HG03565 (cell line): Measurements from ENCODE around the gene EMP2.
A peak's percentile ranks its signal among the peaks of the same experiment; 100 is the strongest.
"Not testable (repeated sequence)": the region's sequence is repeated elsewhere in the genome, so short reads cannot be mapped to it uniquely, and the experiment has no call there.

ENCODE experiments used
- ATAC-seq: cut with Tn5 transposase; IDR thresholded peaks from one replicate; pipeline ENCODE4 v1.9.1; 2021; ENCODE audit warnings: mild to moderate bottlenecking, moderate library complexity; ENCODE audit not compliant: unreplicated experiment

Gene EMP2

DNA sequence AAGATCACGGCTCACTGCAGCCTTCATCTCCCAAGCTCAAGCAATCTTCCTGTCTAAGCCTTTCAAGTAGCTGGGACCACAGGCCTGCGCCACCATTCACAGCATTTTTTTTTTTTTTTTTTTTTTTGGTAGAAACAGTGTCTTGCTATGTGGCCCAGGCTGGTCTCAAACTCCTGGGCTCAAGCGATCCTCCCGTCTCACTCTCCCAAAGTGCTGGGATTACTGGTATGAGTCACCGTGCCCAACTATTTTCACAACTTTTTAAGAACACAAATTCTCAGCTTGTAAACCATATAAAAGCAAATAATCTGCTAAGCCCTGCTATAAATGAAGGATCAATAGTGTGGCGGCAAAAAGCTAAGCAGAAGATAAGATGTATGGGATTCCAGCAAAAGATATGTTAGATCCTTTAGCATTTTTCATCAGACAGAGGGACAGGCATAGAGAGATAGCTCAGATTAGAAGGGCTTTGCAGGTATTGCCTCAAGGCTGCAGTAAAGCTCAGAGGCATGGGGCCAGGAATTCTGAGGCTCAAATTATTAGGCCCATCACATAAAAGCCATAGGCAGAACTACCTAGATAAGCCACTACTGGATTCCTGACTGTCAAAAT is 55.1 kb downstream of the EMP2 start:
- no peak for ATAC-seq

DNA sequence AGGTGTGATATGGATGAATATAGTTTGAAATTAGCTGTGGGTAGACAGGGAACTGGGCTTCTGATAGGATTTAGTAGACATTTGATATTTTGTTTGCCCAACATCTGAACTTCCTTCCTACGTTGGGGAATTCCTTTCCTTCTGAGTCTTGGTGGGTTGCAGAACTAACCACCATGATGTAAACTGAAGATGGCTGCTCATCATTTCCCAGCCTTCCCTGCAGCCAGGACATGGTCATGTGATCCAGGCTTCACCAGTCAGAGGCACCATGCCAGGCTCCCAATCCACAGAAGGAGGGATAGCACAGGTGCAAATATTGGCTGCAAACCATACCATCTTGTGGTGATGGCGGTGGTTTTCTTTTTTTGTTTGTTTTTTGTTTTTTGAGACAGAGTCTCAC is 57.4 kb downstream of the EMP2 start:
- ATAC-seq, result no peak

DNA sequence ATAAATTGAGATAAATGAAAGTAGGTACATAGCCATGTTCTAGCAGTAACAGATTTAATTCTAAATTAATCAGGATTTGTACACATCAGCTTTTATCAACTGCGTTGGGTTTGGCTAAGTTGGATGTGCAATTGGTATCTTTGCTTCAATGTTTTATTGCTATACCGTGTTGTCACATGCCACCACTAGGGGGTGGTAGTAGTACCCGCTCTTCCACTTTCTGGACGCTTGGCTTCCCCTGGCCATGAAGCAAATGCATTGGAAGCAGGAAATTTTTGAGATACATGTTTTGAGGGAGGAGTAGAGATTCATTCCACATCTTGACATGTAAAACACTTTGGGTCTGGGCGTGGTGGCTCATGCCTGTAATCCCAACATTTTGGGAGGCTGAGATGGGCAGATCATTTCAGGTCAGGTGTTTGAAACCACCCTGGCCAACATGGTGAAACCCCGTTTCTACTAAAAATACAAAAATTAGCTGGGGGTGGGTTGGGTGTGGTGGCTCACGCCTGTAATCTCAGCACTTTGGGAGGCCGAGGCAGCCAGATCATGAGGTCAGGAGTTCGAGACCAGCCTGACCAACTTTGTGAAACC is 58.6 kb downstream of the EMP2 start:
- peak; percentile 51 for ATAC-seq

DNA sequence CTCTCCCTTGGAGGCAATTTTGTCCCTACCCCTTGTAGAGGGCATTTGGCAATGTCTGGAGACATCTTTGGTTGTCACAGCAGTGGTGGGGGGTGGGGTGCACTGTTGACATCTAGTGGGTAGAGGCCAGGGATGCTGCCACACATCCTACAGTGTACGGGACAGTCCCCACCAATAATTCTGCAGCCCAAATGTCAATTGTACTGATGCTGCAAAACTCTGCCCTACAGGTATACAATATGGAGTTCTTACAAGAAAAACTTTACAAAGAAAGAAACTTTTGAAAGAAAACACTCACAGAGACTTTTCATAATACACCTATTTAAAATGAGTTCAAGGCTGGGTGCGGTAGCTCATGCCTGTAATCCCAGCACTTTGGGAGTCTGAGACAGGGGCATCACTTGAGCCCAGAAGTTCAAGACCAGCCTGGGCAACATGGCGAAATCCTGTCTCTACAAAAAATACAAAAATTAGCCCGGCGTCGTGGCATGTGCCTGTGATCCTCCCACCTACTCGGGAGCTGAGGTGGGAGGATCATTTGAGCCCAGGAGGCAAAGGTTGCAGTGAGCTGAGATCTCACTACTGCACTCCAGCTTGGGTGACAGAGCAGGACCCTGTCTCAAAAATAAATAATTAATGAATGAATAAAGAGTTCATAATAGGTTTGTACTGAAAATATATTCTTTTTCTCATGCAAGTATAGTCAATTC is 59.4 kb downstream of the EMP2 start:
- no peak for ATAC-seq

DNA sequence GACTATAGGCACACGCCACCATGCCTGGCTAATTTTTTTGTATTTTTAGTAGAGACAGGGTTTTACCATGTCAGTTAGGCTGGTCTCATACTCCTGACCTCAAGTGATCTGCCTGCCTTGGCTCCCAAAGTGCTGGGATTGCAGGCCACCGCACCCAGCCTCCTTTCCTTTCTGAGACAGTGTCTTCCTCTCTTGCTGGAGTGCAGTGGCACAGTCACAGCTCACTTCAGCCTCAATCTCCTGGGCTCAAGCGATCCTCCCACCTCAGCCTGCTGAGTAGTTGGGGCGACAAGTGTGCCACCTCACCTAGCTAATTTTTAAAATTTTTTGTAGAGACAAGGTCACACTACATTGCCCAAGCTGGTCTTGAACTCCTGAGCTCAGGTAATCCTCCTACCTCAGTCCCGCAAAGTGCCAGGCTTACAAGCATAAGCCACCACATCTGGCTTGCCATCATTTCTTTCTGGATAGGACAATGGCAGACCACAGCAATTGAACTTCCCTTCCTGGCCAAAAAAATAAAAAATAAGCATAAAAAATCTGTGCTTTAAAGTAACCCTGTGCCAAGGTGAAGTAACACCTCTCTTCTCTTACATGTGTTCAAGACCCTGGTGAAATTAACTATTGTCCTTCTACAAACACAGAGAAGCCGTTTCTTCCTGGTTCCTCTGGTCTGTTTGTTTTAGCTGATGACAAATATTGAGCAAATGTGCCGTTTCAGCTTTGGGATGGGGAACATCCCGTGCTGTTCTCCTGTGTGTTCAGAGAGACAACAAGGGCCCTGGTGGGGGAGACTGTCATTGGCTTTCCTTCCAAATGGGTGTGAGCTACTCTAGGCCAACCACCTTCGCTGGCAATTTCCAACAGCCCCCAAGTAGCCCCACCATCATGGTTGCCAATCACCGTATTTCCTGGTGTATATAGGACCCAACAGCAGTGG is 60.2 kb downstream of the EMP2 start:
- ATAC-seq, result no peak

DNA sequence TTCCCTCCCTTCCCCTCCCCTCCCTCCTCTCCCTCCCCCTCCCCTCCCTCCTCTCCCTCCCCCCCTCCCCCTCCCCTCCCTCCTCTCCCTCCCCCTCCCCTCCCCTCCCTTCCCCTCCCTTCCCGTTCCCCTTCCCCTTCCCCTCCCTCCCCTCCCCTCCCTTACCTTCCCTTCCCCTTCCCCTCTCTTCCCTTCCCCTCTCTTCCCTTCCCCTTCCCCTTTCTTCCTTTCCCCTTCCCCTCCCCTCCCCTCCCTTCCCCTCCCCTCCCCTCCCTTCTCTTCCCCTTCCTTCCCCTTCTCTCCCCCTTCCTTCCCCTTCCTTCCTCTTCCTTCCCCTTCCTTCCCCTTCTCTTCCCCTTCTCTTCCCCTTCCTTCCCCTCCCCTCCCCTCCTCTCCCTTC is 61.1 kb downstream of the EMP2 start:
- no peak for ATAC-seq

DNA sequence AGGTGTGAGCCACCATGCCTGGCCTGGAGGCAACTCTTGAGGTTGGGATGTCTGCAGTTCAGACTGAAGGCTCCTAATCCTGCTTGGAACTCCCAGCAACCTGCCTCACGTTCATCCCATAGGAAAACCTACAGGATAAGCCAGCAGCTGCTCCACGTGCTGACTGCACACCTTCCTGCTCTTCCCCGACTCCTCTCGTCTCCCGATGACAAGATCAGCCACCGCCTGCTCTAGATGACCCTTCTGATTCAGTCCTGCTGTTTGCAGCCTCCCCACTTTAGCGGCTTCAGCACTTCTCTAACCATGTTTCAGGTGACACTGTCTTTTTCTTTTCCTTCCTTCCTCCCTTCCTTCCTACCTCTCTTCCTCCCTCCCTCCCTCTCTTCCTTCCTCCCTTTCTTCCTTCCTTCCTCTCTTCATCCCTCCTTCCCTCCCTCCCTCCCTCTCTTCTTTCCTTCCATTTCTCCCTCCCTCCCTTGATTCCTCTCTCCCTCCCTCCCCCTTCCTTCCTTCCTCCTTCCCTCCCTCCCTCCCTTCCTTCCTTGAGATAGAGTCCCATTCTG is 61.8 kb downstream of the EMP2 start:
- no peak for ATAC-seq

DNA sequence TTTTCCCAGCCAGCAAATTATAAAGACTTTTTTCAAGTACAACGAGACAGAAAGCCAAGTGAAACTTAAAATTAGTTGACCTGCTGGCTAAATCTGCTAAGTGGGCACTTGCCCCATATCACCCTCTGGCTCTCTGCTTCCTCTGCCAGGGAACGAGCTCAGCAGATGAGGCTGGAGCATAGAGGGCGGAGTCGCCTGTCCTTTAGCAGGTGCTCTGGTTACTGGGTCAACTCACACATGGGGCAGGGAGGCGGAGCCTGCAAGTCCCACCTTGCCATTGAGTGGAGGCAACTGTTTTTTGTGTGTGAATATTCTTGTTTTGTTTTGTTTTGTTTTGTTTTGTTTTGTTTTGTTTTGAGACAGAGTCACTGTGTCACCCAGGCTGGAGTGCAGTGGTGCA is 62.5 kb downstream of the EMP2 start:
- no peak for ATAC-seq

DNA sequence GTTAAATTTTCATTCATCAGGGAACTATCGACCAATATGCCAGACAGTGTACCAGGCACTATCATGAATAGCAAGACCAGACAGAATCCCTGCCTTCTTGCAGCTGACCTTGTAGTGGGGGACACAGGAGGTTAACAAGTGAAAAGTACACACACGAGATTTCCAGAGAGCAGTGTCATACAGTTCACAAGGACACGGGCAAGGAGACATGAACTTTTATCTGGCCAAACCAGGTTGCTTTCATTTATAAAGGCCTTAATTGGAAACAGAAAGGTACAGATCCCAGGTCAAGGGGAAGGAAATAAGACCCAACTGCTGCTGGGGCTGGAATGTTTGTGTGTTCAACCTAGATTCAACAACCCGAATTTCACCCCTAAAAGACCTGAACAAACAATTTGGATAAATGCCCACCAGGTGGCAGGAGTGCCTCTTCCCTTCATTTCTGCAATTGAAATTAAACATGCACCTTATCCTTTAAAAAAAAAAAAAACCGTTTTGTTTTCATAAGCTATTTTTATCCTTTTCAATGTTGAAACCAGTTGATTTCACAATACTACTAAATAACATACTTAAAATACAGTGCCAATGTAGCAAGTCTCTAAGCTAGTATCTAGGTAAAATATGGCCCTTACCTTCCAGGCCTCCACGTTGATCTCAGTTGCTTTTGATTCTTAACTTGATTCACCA is 65.9 kb downstream of the EMP2 start:
- no peak for ATAC-seq

DNA sequence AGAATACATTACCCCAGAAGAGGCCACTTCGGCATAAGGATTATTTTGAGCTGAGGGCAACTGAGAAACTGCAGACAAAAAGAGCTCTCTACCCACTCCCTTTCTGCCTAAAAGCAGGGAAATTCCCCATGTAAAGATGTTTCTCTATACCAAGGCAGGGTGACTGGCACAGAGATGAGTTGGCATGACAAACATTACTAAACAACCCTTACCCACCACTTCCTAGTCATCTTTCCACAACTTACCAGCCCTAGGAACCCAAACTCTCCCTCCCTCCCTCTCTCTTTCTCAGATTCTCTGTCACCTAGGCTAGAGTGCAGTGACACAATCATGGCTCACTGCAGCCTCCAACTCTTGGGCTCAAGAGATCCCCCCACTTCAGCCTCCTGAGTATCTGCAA is 68.6 kb downstream of the EMP2 start:
- ATAC-seq, result no peak

DNA sequence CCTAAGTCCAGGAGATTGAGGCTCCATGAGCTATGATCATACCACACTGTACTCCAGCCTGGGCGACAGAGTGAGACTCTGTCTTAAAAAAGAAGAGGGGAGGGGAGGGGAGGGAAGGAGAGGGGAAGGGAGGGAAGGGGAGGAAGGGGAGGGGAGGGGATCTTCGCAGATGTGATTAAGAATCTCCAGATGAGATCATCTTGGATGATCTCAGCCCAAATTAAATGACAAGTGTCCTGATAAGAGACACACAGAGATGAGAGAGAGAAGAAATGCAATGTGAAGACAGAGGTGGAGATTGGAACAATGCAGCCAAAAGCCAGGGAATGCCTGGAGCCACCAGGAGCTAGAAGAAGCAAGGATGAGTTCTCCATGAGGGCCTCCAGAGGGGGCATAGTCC is 70.1 kb downstream of the EMP2 start:
- ATAC-seq, result no peak

DNA sequence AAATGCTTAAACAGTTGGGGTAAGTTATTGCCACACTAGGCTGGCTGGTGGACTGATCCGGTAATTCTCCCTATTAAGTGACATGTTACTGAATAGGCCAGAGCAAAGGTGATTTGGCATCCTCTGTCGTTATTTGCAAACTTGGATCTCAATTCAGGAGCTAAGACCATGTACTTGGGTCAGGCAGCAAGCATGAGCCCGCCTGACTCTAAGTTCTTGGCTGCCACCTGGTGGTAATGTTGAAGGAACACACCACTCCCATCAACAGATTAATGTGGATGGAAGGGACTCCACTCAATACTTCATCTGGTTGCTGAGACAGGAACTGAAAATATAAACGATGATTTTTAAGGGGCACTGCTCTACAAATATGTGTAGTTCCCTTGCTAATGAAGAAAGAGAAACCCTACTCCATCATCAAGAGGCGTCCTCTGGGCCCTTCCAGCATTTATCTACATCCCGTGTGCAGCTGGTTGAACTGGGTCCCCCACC is 70.8 kb downstream of the EMP2 start:
- ATAC-seq, result peak; percentile 83

DNA sequence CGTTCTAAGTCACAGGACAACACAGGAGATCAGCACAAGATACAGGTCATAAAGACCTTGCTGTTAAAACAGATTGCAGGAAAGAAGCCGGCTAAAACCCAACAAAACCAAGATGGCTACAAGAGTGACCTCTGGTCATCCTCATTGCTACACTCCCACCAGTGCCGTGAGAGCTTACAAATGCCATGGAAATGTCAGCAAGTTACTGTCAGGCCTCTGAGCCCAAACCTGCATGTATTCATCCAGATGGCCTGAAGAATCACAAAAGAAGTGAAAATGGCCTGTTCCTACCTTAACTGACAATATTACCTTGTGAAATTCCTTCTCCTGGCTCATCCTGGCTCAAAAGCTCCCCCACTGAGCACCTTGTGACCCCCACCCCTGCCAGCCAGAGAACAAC is 75.1 kb downstream of the EMP2 start:
- ATAC-seq, result not testable (repeated sequence)

DNA sequence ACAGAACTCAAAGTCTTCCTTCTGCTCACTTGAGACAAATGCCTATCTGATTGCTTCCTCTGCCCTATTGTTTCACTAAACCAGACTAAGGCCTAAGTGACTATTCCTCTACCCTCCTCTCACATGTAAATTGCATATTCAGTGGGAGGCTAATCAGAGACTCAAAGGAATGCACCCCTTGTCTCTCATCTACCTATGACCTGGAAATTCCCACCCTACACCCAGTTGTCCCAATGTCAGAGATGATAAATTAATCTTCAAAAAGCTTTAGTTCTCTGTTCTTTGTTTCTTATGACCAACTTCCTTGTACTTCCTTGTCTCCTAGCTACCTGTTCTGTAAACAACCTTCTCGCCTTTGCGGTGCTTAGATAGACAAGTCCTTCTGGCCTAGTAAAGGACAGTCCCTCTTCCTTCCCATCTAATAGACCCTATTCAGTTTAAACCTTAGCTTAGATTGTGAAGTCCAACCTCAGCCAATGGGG is 76.0 kb downstream of the EMP2 start:
- no peak for ATAC-seq

DNA sequence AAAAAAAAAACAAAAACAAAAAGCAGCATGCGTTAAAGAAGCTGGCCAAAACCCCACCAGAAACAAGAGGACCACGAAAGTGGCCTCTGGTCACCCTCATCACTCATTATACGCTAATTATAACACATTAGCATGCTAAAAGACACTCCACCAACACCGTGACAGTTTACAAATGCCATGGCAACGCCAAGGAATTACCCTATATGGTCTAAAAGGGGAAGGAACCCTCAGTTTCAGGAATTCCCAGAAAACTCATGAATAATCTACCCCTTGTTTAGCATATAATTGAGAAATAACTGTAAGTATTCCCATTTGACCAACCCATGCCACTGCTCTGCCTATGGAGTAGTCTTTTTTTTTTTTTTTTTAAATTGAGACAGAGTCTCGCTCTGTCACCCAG is 77.6 kb downstream of the EMP2 start:
- no peak for ATAC-seq

DNA sequence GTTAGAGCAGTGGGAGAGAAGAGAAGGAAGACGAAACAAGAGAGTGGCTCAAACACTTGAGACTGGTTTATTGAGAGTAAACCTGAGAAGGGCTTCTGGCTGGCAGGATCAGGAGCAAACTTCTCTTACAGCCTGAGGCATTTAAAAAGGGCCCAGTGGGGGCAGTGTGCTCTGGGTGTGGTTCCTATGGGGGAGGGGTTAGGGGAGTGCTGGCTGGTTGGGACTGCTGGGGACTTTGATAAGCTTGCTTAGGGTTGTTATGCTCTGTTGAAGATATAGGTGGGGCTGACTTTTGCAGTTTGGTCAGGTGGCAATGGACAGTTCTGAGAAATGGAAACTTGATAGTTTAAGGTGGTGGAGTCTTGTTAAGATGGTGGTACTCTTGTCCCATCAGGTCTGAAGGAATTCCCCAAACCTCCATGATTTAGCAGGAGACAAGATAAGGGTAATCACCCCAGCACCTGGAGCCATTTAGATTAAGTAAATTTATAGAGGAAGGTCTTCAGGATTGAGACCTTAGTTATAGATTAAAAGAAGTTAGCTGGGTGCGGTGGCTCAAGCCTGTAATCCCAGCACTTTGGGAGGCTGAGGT is 79.3 kb downstream of the EMP2 start:
- ATAC-seq, result no peak

DNA sequence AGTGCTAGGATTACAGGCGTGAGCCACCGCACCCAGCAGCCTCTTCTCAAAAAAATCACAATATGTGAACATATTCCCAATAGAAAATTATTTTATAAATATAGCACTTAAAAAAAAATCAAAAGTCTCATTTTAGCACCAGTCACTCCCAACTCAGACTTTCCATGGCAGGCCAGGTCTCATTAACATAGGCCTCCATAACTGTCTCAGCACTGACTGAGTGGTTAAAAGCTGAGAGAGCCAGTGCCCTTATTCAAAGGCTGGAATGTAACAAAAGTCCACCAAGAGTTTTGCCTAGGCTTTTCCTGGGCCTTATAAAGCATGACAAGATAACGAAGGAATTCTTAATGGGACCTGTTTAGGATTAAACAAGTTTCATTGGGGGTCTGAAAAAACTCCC is 79.8 kb downstream of the EMP2 start:
- ATAC-seq, result no peak

DNA sequence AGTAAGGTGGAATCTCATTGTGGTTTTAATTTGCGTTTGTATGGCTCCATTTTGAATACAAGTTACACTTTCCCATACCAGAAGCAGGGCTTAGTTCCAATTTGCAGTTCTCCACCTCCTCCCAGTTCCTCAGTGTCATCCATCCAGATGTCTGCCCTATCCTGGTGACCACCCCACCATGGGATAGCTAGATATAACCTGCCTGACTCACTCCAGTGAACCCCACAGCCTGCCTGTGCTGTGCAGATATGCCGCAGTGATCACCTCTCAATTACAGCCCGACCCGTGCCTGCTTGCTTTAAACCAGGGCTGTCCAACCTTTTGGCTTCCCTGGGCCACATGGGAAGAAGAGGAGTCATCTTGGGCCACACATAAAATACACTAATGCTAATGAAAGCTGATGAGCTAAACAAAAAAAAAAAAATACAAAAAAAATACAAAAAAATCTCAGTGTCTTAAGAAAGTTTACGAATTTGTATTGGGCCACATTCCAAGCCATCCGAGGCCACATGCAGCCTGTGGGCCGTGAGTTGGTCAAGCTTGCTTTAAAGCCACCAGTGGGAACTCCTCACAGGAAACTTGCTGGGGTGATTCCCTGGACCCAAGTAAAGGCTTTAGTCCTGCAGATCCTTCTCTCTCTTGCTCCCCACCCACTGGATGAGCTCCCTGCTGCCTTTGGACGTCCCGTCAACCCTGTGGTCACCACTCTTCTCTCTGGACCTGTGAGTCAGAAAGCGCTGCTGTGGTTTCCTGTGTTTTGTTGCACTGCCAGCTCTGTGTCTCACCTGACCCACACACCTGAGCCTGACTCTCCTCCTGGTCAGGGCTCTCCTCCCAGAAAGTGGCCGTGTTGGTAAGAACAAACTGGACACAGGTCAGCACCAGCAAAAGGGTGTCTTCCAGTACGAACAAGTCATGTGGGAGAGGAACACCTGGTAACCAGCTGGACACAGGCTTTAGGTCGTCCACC is 83.0 kb downstream of the EMP2 start:
- ATAC-seq, result no peak

DNA sequence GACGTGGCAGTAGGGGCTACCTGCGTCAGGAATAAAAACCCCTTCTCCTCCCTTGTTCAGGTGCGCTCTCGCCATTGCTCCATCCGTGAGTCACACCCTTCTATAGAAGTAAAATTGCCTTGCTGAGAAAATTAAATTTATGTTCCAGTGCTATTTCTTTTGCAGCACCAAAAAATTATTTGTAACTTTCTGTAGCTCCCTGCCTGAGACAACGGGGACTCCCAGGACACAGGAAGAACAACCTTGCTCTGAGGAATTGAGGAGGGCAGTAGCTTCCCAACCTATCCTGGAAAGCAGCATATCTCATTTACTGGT is 85.4 kb downstream of the EMP2 start:
- ATAC-seq, result no peak
